ENCODE results near the gene ARHGEF12.
A peak's percentile ranks its signal among the peaks of the same experiment; 100 is the strongest.

The ARHGEF12 gene

DNA sequence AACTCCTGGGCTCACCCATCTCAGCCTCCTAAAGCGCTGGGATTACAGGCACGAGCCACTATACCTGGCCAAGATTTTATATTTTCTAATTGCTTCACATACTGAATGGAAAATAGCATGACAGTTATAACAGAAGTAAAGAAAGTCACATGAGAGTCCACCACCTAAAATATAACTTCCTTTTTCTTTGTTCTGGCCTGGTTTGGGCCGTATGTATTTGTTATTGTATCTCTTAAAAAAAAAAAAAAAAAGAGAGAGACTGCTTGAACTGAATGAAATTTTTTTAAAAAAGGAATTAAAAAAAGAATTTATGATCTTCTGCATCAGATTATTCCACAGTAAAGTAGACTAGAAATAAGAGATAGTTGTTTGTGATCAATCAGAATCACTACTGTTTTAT is 89.3 kb downstream of the ARHGEF12 start:
- Histone ChIP-seq H3K9me2 (replicated peaks; ENCODE audit: insufficient read depth, low read length) (no peaks in the 10 kb centered on the region), H3K27me3 (ENCODE audit: low read length) (no peaks in the 10 kb centered on the region), H3K9ac (ENCODE audit: low read length) (0 out of 2 replicates have a peak overlapping the region, but pooled peaks have one; percentile 15), H3K4me3 (ENCODE audit: insufficient read depth, low read length, poor library complexity, severe bottlenecking) (no peak overlapping the region), H3K4me2 (ENCODE audit: low read depth, low read length, poor library complexity, severe bottlenecking) (peak overlapping the region; percentile 50), H2AFZ (ENCODE audit: low read depth, low read length, severe bottlenecking) (no peak overlapping the region), H3K27ac (ENCODE audit: low read depth, low read length) (peak overlapping the region; percentile 31; the same call in 1 of the 2 replicates), H3F3A (ENCODE audit: insufficient read depth) (no peaks in the 10 kb centered on the region), H4K20me1 (ENCODE audit: low read depth, low read length) (no peaks in the 10 kb centered on the region), H3K36me3 (ENCODE audit: low read length) (no peaks in the 10 kb centered on the region), H3K79me2 (ENCODE audit: insufficient read depth, low read length) (no peaks in the 10 kb centered on the region), H3K9me3 (ENCODE audit: insufficient read depth, low read length) (no peaks in the 10 kb centered on the region)
- TF ChIP-seq, protein P1, sequence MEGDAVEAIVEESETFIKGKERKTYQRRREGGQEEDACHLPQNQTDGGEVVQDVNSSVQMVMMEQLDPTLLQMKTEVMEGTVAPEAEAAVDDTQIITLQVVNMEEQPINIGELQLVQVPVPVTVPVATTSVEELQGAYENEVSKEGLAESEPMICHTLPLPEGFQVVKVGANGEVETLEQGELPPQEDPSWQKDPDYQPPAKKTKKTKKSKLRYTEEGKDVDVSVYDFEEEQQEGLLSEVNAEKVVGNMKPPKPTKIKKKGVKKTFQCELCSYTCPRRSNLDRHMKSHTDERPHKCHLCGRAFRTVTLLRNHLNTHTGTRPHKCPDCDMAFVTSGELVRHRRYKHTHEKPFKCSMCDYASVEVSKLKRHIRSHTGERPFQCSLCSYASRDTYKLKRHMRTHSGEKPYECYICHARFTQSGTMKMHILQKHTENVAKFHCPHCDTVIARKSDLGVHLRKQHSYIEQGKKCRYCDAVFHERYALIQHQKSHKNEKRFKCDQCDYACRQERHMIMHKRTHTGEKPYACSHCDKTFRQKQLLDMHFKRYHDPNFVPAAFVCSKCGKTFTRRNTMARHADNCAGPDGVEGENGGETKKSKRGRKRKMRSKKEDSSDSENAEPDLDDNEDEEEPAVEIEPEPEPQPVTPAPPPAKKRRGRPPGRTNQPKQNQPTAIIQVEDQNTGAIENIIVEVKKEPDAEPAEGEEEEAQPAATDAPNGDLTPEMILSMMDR (IDR thresholded peaks at IDR 0.05; ENCODE audit: insufficient read depth, low read length, poor library complexity, severe bottlenecking) = no peak
- TF ChIP-seq EZH2phosphoT487 (conservative IDR thresholded peaks at IDR 0.05; ENCODE audit: low read length) = no peak

DNA sequence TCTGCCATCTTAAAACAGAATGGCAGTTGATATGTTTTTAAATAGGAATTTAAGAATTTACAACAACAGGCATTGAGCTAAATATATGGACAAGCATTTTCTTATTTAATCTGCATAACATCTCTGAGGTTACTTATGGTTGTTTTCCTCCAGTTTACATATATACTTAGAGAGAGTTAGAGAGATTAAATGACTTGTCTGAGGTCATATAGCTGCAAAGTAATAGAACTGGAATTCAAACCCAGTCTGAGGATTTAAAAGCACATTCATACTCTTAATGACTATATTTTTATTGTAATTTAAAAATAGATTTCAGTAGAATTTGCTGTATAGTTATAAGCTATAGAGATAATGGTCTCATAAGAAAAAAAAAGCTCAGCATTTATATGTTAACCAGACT is 93.9 kb downstream of the ARHGEF12 start:
- H4K20me1 ChIP-seq (ENCODE audit: low read depth, low read length) = no peaks in the 10 kb centered on the region
- H3F3A ChIP-seq (ENCODE audit: insufficient read depth) = no peaks in the 10 kb centered on the region
- H3K9me2 ChIP-seq (replicated peaks; ENCODE audit: insufficient read depth, low read length) = no peaks in the 10 kb centered on the region
- no peak overlapping the region for H2AFZ ChIP-seq (ENCODE audit: low read depth, low read length, severe bottlenecking)
- no peak overlapping the region for H3K4me2 ChIP-seq (ENCODE audit: low read depth, low read length, poor library complexity, severe bottlenecking)
- no peak overlapping the region for H3K4me3 ChIP-seq (ENCODE audit: insufficient read depth, low read length, poor library complexity, severe bottlenecking)
- no peaks in the 10 kb centered on the region for H3K36me3 ChIP-seq (ENCODE audit: low read length)
- no peak overlapping the region for H3K9ac ChIP-seq (ENCODE audit: low read length)
- H3K27me3 ChIP-seq (ENCODE audit: low read length) = no peaks in the 10 kb centered on the region
- no peak overlapping the region for H3K27ac ChIP-seq (ENCODE audit: low read depth, low read length)
- TF ChIP-seq, protein P1 (IDR thresholded peaks at IDR 0.05; ENCODE audit: insufficient read depth, low read length, poor library complexity, severe bottlenecking) = no peak
- no peak for TF ChIP-seq EZH2phosphoT487 (conservative IDR thresholded peaks at IDR 0.05; ENCODE audit: low read length)
- no peaks in the 10 kb centered on the region for H3K9me3 ChIP-seq (ENCODE audit: insufficient read depth, low read length)
- no peaks in the 10 kb centered on the region for H3K79me2 ChIP-seq (ENCODE audit: insufficient read depth, low read length)

DNA sequence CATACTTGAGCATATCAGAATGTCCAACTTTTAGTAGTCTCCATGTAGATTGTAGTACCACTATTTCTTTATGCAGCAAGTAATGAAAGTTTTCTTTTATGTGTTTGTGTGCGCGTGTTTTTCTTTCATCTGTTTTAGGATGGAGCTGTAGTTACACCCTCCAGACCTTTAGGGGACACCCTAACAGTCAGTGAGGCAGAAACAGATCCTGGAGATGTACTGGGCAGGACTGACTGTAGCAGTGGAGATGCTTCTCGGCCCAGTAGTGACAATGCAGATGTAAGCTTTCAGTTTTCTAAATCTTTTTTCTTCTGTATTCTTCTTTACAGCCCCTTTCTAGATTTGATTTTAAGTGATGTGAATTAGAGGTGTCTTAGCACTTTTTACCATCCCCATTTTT is 95.4 kb downstream of the ARHGEF12 start:
- H3K4me2 ChIP-seq (ENCODE audit: low read depth, low read length, poor library complexity, severe bottlenecking) = no peak overlapping the region
- no peak overlapping the region for H3K4me3 ChIP-seq (ENCODE audit: insufficient read depth, low read length, poor library complexity, severe bottlenecking)
- no peaks in the 10 kb centered on the region for H4K20me1 ChIP-seq (ENCODE audit: low read depth, low read length)
- H3F3A ChIP-seq (ENCODE audit: insufficient read depth) = no peaks in the 10 kb centered on the region
- H3K9ac ChIP-seq (ENCODE audit: low read length) = no peak overlapping the region
- H2AFZ ChIP-seq (ENCODE audit: low read depth, low read length, severe bottlenecking) = no peak overlapping the region
- no peaks in the 10 kb centered on the region for H3K9me2 ChIP-seq (replicated peaks; ENCODE audit: insufficient read depth, low read length)
- no peaks in the 10 kb centered on the region for H3K9me3 ChIP-seq (ENCODE audit: insufficient read depth, low read length)
- H3K79me2 ChIP-seq (ENCODE audit: insufficient read depth, low read length) = no peaks in the 10 kb centered on the region
- H3K36me3 ChIP-seq (ENCODE audit: low read length) = no peaks in the 10 kb centered on the region
- H3K27ac ChIP-seq (ENCODE audit: low read depth, low read length) = no peak overlapping the region
- H3K27me3 ChIP-seq (ENCODE audit: low read length) = no peaks in the 10 kb centered on the region
- TF ChIP-seq, protein P1 (IDR thresholded peaks at IDR 0.05; ENCODE audit: insufficient read depth, low read length, poor library complexity, severe bottlenecking) = no peak
- TF ChIP-seq EZH2phosphoT487 (conservative IDR thresholded peaks at IDR 0.05; ENCODE audit: low read length) = no peak
